HFFc6 (cell line): ENCODE measurements around the gene FAM131B. TPM values are rescaled to one million over a fixed set of nuclear protein-coding genes. Genes with fewer than 3 reads are reported as not detected.

Source experiments
- DNase-seq: peaks from one replicate; pipeline ENCODE4 v3.0.0-alpha.2; 2018
- H3K27ac Mint-ChIP-seq: 2 replicates; pipeline ENCODE4 v1.8.0; 2020; ENCODE audit warnings: mild to moderate bottlenecking, mixed read lengths
- H3K27me3 Mint-ChIP-seq: 2 replicates; pipeline ENCODE4 v1.8.0; 2021; ENCODE audit warnings: mild to moderate bottlenecking, moderate library complexity, mixed read lengths; ENCODE audit not compliant: insufficient read depth
- H3K36me3 Mint-ChIP-seq: 2 replicates; pipeline ENCODE4 v1.8.0; 2021; ENCODE audit warnings: low read depth, mixed read lengths
- H3K4me1 Mint-ChIP-seq: 2 replicates; pipeline ENCODE4 v1.8.0; 2020; ENCODE audit warnings: low read depth, mixed read lengths
- H3K4me3 Mint-ChIP-seq: 2 replicates; pipeline ENCODE4 v1.8.0; 2020; ENCODE audit warnings: mild to moderate bottlenecking, moderate library complexity, mixed read lengths
- H3K9me3 Mint-ChIP-seq: 2 replicates; pipeline ENCODE4 v1.8.0; 2020; ENCODE audit warnings: mild to moderate bottlenecking, mixed read lengths
- microRNA-seq: library from miRNA; unstranded; fragments of <30 nt; microRNA quantifications from one replicate; pipeline ENCODE4, GENCODE V29; 2019
- total RNA-seq, 6 experiments: library from RNA; stranded (reverse); fragmentation: NEBNext Ultra II Directional; extraction: Animal tissue kit (Norgen Biotek cat#: 25700); gene quantifications; 2 replicates in 1 of 6; 3 replicates in 5 of 6; pipeline ENCODE4 v1.2.3, GENCODE V29; 2021
- TF ChIP-seq, protein P1 (sequence below): fragments of 200-600 bp; sonication (generic); IDR thresholded peaks from 2 replicates; pipeline ENCODE4 v1.5.0; 2021; ENCODE audit warnings: antibody characterized with exemption, mild to moderate bottlenecking

Gene FAM131B
- total RNA-seq, 6 experiments from 2014 or later = 0.70 to 1.3 (median 0.98) TPM

DNA sequence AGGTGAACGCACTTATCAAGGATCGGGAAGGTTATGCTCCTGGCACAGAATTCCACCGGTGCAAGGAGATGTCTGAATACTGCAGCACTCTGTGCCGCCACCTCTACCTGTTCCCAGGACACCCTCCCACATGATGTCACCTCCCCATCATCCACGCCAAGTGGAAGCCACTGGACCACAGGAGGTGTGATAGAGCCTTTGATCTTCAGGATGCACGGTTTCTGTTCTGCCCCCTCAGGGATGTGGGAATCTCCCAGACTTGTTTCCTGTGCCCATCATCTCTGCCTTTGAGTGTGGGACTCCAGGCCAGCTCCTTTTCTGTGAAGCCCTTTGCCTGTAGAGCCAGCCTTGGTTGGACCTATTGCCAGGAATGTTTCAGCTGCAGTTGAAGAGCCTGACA, 57.6 kb downstream of the FAM131B start:
- Mint-ChIP-seq H3K4me3 (no peak overlapping the region), H3K36me3 (peaks cover 68% of the 10 kb centered on the region), H3K9me3 (no peaks in the 10 kb centered on the region), H3K4me1 (peaks cover 18% of the 10 kb centered on the region), H3K27me3 (no peaks in the 10 kb centered on the region; the same call in 1 of the 2 replicates), H3K27ac (no peak overlapping the region)
- no peak for DNase-seq
- TF ChIP-seq, protein P1, sequence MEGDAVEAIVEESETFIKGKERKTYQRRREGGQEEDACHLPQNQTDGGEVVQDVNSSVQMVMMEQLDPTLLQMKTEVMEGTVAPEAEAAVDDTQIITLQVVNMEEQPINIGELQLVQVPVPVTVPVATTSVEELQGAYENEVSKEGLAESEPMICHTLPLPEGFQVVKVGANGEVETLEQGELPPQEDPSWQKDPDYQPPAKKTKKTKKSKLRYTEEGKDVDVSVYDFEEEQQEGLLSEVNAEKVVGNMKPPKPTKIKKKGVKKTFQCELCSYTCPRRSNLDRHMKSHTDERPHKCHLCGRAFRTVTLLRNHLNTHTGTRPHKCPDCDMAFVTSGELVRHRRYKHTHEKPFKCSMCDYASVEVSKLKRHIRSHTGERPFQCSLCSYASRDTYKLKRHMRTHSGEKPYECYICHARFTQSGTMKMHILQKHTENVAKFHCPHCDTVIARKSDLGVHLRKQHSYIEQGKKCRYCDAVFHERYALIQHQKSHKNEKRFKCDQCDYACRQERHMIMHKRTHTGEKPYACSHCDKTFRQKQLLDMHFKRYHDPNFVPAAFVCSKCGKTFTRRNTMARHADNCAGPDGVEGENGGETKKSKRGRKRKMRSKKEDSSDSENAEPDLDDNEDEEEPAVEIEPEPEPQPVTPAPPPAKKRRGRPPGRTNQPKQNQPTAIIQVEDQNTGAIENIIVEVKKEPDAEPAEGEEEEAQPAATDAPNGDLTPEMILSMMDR = no peak

DNA sequence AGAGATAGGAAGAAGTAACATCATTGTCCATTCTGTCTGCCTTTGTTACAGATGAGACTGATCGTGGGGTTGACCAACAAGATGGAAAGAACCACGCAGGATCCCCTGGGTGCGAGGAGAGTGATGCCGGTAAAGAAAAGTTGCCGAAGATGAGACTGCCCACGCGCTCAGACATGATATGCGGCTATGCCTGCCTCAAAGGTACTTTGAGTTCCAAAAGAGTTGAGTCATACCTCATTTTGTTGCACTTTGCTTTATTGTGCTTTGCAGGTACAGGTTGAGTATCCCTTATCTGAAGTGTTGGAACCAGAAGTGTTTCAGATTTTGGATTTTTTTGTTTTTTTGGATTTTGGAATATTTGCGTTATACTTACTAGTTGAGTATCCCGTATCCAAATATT, 58.8 kb downstream of the FAM131B start:
- no peaks in the 10 kb centered on the region; the same call in 1 of the 2 replicates for H3K27me3 Mint-ChIP-seq
- no peak for DNase-seq
- TF ChIP-seq, protein P1 = no peak
- H3K27ac Mint-ChIP-seq = no peak overlapping the region
- peaks cover 73% of the 10 kb centered on the region for H3K36me3 Mint-ChIP-seq
- H3K4me1 Mint-ChIP-seq = peaks cover 28% of the 10 kb centered on the region
- no peaks in the 10 kb centered on the region for H3K9me3 Mint-ChIP-seq
- no peak overlapping the region for H3K4me3 Mint-ChIP-seq

Small RNA genes within 50 kb of the gene (microRNA-seq; reads per million reads assigned to microRNA genes)
- gene MIR6892 = 5.4 reads per million

Other genes with a start within 250 kb of the FAM131B start
- gene PIP, start 230.6 kb downstream of the FAM131B start, total RNA-seq = not detected
- gene TAS2R39, start 179.3 kb downstream of the FAM131B start, total RNA-seq = not detected
- gene TAS2R40, start 140.7 kb downstream of the FAM131B start, total RNA-seq = not detected
- gene GSTK1, start 99.3 kb downstream of the FAM131B start, total RNA-seq = 100 to 1,000 TPM in 2 of 6 experiments, 10 to 100 TPM in 4; 85.6 to 102 (median 89.4) TPM
- under 1 TPM in 1 of 6 experiments, not detected in 5; 0.25 TPM for gene TMEM139, start 77.8 kb downstream of the FAM131B start, total RNA-seq
- gene CASP2, start 74.4 kb downstream of the FAM131B start, total RNA-seq = 10 to 100 TPM; 22.4 to 29.6 (median 25.0) TPM
- gene CLCN1, start 46.6 kb downstream of the FAM131B start, total RNA-seq = not detected
- gene ZYX, start 18.6 kb upstream of the FAM131B start, total RNA-seq = 100 to 1,000 TPM; 491 to 576 (median 546) TPM
- not detected for gene EPHA1, start 46.1 kb upstream of the FAM131B start, total RNA-seq
- gene TAS2R60, start 80.7 kb upstream of the FAM131B start, total RNA-seq = not detected
- not detected for gene TAS2R41, start 115.2 kb upstream of the FAM131B start, total RNA-seq
- under 1 TPM in 3 of 6 experiments, not detected in 3; 0.07 to 0.10 (median 0.08) TPM for gene CTAGE15, start 209.1 kb upstream of the FAM131B start, total RNA-seq